Measurements from ENCODE around the gene SF1.
A peak's percentile ranks its signal among the peaks of the same experiment; 100 is the strongest.

Gene SF1

DNA sequence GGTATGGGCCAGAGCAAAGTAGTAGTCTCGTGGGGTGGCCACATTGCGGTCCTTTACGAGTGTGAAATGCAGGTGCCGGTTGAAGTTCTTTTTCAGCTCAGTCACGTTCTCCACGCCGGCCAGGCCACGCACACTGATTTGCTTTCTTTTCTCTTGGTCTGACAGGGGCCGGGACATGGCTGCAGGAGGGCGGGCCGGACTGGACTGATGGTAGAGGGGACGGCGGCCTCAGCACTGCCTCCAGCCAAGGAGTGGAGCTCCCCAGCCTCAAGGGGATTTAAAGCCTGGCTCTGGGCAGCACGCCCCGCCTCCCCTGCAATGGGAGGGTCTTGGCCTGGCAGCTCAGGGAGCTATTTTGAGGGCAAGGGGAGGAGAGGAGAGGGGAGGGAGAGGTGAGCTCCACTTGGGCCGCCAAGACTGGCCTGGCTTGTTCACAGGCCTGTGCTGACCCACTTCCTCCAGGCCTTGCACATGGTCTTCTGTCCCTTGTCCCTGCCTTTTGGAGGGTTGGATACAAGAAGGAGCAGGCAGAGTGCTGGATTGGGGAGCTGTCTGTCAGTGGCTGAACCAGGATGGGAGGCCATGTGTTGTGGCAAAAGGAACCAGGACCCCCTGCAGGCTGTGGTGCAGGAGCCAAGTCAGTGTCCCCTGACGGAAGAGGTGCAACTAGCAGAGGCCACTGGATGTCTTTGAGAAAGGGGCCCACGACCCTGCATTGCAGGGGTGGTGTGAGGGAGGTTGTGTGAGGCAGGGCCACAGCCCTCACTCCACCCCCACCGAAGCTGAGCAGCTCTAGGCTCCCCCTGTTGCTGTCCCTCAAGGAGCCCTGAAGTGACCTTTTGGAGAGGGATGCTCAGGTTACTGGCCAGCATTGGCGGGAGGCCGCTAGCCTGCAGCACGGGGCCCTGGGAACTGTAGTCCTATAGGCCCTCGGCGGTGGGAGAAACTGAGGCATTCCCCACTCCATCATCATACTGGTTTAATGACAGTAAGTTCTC is 18.3 kb downstream of the SF1 start, which contains the start of gene PYGM:
PYGM (minus strand) TSS at position 253 of the 998 bp plus-strand sequence; CDS start at position 177, 76 bp downstream.
- no peak for DNase-seq

DNA sequence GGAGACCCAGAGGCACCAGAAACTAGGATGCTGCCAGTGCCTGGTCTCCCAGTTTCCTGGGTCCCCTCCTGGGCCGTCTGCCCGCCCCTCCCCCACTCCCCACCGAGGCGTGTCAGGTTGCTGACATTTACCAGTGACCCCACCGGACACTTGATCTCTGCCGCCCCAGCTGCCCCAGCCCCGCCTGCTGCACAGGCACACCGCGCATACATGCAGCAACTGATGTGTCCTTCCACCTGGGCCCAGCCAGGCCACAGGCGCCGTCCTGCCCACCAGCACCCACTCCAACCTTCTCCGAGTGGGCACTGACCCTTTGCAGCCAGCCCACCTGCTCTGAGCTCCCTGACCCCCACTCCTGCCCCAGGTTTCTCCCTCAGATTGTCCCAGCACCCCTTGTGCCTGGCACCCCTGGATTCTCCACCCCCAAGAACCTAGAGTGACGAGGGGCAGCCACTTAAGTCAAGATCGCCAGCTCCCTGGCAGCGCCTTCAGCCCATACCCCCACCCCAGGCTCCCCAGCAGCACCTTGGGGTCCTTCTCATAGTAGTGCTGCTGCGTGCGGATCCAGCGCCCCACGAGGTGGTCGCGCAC is 19.1 kb downstream of the SF1 start:
- no peak for DNase-seq

DNA sequence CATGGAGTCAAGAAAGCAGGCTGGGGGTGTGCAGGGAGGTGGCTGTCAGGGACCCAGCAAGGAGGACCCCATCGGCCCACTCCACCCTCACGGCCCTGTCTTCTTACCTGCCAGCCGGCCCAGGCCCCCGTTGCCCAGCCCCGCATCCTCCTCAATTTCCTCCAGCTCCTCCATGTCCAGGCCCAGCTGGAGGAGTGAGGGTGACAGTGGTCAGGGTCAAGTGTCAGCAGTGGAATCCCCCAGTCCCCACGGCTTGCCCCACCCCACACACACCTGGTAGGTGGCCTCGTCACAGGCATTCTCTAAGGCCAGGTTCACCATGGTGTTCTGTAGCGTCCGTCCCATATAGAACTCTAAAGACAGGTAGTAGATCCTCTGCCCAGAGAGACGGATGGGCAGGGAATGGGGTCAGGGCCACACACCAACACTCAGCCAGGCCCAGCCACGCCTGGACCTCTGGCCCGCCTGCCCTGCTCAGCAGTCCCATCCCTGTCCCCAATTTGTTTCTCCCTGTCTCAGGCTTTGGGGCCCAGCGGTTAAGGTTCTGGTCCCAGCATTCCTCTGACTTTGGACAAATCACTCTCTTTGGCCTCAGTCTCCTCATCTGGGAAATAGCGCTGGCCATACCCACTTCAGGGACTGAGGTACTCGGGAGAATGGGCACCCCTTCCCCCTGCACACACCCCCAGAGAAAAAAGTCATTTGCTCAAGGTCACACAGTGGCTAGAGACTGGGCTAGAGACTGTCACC is 19.8 kb downstream of the SF1 start:
- DNase-seq, result no peak

GRCh38 chr11:64757549-64758329 is 20.6 kb downstream of the SF1 start:
- DNase-seq, result no peak

- no peak for DNase-seq
These were observed 22.5 kb downstream of the SF1 start for GRCh38 chr11:64755681-64756361.

- no peak for DNase-seq
These were observed 23.3 kb downstream of the SF1 start for GRCh38 chr11:64754919-64755662.

GRCh38 chr11:64754124-64754918 is 24.0 kb downstream of the SF1 start:
- DNase-seq, result no peak

DNA sequence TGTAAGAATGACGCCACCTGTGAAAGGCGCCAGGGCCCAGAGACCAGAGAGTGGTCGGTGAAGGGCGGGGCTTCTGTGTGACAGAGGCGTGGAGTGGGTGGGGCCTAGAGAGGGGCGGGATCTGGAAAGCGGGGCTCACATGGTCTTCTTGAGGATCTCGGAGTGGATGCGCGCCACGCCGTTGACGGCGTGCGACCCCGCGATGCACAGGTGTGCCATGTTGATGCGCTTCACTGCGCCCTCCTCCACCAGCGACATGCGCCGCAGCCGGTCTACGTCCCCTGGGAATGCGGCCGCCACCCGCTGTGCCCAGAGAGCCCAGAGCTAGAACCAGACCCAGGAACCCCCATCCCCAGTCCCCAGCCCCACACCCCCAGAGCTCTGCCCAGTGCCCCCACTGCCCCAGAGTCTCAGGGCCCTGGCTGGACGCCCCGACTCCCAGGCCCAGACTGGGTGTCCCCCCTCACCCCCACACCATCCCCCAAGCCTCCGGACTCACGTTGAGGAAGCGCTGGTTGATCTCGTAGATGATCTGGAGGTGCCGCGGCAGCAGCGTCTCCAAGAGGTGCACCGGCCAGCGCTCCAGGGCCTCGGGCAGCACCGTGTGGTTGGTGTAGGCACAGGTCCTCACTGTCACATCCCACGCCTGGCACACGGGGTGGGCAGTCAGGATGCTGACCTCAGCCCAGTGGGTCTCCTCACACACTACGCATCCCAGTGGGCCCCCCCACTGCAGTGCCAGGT is 24.8 kb downstream of the SF1 start:
- no peak for DNase-seq

DNA sequence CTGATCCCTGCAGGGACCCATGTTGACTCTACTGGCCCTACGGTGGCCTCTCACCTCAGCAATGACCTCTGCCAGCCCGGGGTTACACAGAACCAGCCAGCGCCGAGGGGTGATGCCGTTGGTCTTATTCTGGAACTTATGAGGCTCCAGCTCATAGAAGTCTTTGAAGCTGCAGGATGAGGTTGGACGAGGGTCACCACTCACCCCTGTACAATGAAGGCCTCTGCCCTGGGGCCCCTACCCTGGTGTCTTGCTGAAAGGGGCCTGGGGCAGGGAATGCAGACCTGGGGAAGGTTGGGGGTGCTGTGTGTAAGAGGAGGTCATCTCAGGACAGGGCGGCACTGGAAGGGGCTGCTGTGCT is 25.3 kb downstream of the SF1 start:
- no peak for DNase-seq

- no peak for DNase-seq
These were observed 26.0 kb downstream of the SF1 start for GRCh38 chr11:64752175-64752970.

DNA sequence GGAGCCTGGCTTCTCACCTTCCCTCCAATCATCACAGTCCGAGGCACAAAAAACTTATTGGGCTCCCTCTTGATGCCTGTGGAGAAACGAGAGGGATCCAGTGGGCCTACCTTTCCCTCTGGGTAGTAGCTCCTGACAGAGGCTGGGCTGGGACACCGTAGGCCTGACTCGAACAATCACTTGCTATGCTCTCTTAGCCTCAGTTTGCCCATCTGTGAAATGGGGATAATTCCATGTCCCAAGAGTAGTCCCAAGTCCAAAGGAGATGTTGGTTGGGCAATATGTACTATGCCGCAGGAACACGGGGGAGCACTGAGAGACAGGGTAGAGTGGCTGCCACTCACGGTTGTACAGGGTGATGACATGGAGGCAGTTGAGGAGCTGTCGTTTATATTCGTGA is 26.8 kb downstream of the SF1 start:
- DNase-seq, result no peak

GRCh38 chr11:64751136-64751535 is 27.2 kb downstream of the SF1 start:
- DNase-seq, result no peak

DNA sequence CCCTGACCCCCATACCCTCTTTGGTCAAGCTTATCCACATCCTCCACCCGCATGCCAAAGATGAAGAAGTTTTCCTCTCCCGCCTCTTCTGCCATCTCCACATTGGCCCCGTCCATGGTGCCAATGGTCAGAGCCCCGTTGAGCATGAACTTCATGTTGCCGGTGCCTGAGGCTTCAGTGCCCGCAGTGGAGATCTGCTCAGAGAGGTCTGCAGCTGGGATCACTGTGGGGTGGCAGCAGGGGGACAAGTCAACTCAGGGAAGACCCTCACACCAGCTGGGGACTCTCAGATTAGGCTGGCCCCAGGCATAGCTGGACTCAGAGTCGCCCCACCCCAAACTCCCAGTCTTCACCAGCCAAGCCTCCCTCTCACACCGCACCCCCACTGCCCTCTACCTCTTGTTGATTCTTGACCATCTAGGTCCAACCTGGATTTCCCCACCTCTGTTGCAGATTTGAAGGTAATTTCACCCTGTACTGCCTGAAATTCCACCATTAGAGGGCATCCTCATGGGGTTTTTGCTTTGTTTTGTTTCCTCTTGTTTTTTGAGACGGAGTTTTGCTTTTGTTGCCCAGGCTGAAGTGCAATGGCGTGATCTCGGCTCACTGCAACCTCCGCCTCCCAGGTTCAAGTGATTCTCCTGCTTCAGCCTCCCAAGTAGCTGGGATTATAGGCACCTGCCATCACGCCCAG is 27.8 kb downstream of the SF1 start:
- DNase-seq, result no peak

GRCh38 chr11:64747961-64748665 is 30.2 kb downstream of the SF1 start:
- no peak for DNase-seq

GRCh38 chr11:64746486-64746885 is 31.9 kb downstream of the SF1 start:
- DNase-seq, result no peak

DNA sequence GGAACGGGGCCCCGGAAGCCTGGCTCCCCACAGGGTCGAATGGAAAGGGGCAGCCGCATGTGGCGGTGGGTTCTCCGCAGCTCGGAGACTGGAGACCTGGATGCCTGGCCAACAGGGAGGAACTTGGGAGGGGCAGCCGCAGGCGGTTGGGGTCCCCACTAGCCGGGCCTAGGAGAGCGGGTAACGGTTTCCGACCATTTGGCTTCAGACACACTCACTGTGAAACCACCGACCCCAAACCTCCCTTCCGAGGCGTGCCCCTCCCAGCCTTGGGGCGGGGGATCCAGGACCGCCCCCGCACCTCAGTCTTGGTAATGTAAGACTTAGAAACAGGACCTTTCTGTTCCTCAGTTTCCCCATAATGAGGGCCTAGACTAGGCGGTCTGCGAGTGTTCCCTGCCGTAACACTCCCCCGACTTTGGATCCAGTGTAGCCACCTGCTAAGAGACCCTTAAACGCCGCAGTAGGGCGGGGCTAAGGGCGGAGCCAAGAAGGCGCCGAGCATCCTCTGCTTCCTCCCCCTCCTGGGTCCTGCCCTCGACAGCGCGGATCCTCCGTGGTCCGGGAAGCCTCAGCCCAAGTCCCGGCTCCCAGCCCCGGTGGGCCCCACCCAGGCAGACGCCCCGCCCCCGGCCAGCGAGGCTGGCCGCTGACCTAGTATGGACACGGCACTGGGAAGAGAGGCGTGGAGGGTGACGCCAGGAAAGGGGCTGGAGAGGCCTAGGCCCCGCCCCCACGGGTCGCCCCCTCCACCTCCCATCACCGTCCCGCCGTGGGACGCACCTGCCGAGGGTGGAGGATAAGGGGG is 32.6 kb downstream of the SF1 start:
- peak; percentile 62 to 64 for DNase-seq

DNA sequence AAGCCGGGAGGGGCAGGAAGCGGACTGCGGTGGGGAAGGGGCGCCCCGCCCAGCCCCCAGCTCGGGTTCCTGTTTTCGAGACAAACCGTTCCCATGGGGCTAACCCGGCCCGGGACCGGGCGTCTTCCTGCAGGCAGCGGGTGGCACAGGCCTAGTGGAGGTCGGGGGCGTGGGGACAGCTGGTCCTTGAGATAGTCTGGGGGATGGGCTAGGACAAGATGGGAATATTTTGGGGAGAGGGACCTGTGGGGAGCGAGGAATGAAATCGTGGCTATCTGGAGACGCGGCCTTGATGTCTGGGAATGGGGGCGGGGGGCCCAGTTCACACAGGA is 33.2 kb downstream of the SF1 start:
- peak; percentile 82 to 87 for DNase-seq
